GM23338 (cell line): ENCODE results near the gene DUSP7. TPM values are rescaled to one million over a fixed set of nuclear protein-coding genes. Genes with fewer than 3 reads are reported as not detected.
"Not testable (repeated sequence)": the region's sequence is repeated elsewhere in the genome, so short reads cannot be mapped to it uniquely, and the experiment has no call there.

ENCODE experiments used
- ATAC-seq: fragments of 200-7000 bp; cut with Tn5 transposase; 3 replicates; pipeline ENCODE4 v1.9.1; 2020
- DNase-seq: peaks from one replicate; pipeline ENCODE4 v3.0.0-alpha.2; 2015; ENCODE audit warnings: low spot score
- H2AFZ ChIP-seq: fragments of 200-600 bp; sonication (generic); 2 replicates; pipeline ENCODE4 v1.8.0; 2016; ENCODE audit warnings: antibody characterized with exemption, mild to moderate bottlenecking, moderate library complexity
- H3F3A ChIP-seq: fragments of 200-600 bp; sonication (generic); replicated peaks from 2 replicates; pipeline ENCODE4 v1.8.0; 2017; ENCODE audit warnings: antibody characterized with exemption, mixed run types, low read depth
- H3K27ac ChIP-seq: fragments of 200-600 bp; sonication (generic); 2 replicates; pipeline ENCODE4 v1.6.1; 2016; ENCODE audit warnings: low read depth
- H3K27me3 ChIP-seq: fragments of 200-600 bp; sonication (generic); 2 replicates; pipeline ENCODE4 v1.8.0; 2016; ENCODE audit warnings: mild to moderate bottlenecking, mixed run types, moderate library complexity; ENCODE audit not compliant: insufficient read depth
- H3K36me3 ChIP-seq: fragments of 200-600 bp; sonication (generic); 2 replicates; pipeline ENCODE4 v1.8.0; 2016; ENCODE audit warnings: mild to moderate bottlenecking; ENCODE audit not compliant: insufficient read depth
- H3K4me1 ChIP-seq: fragments of 200-600 bp; sonication (generic); 2 replicates; pipeline ENCODE4 v1.8.0; 2016; ENCODE audit warnings: mild to moderate bottlenecking, moderate library complexity; ENCODE audit not compliant: insufficient read depth
- H3K4me2 ChIP-seq: fragments of 200-600 bp; sonication (generic); 2 replicates; pipeline ENCODE4 v1.7.1; 2017; ENCODE audit warnings: mixed run types
- H3K4me3 ChIP-seq: fragments of 200-600 bp; sonication (generic); 2 replicates; pipeline ENCODE4 v1.6.1; 2016; ENCODE audit warnings: mixed run types
- H3K79me2 ChIP-seq: fragments of 200-600 bp; sonication (generic); replicated peaks from 2 replicates; pipeline ENCODE4 v1.8.0; 2017; ENCODE audit warnings: mild to moderate bottlenecking; ENCODE audit not compliant: insufficient read depth
- H3K9me2 ChIP-seq: fragments of 200-600 bp; sonication (generic); 2 replicates; pipeline ENCODE4 v1.8.0; 2017; ENCODE audit not compliant: insufficient read depth
- H4K20me1 ChIP-seq: fragments of 200-600 bp; sonication (generic); replicated peaks from 2 replicates; pipeline ENCODE4 v1.8.0; 2017; ENCODE audit warnings: mild to moderate bottlenecking; ENCODE audit not compliant: insufficient read depth
- H3K27ac Mint-ChIP-seq: 2 replicates; pipeline ENCODE4 v1.8.0; 2020; ENCODE audit warnings: inconsistent platforms, mild to moderate bottlenecking, moderate library complexity, mixed read lengths
- H3K27me3 Mint-ChIP-seq: 3 replicates; pipeline ENCODE4 v1.8.0; 2022; ENCODE audit warnings: low read depth, mild to moderate bottlenecking, moderate library complexity, mixed read lengths, inconsistent platforms; ENCODE audit not compliant: insufficient read depth, poor library complexity
- H3K36me3 Mint-ChIP-seq: 3 replicates; pipeline ENCODE4 v1.8.0; 2021; ENCODE audit warnings: low read depth, mild to moderate bottlenecking, inconsistent platforms, moderate library complexity, mixed read lengths
- H3K4me1 Mint-ChIP-seq: 3 replicates; pipeline ENCODE4 v1.8.0; 2020; ENCODE audit warnings: mild to moderate bottlenecking, inconsistent platforms, mixed read lengths
- H3K4me3 Mint-ChIP-seq: 3 replicates; pipeline ENCODE4 v1.8.0; 2021; ENCODE audit warnings: moderate library complexity, mild to moderate bottlenecking, inconsistent platforms, mixed read lengths
- H3K9me3 Mint-ChIP-seq: 3 replicates; pipeline ENCODE4 v1.8.0; 2020; ENCODE audit warnings: moderate library complexity, mild to moderate bottlenecking, inconsistent platforms, mixed read lengths
- CTCF ChIP-seq, 2 experiments: fragments of 200-600 bp in 1 of 2; sonication (generic) in 1 of 2; conservative IDR thresholded peaks; 2 replicates each; pipeline versions ENCODE4 v1.5.1 to v1.6.1; 2016 to 2017; ENCODE audit warnings: antibody characterized with exemption in 2 of 2, low read depth in 2 of 2, mild to moderate bottlenecking in 2 of 2, moderate library complexity in 1 of 2
- EZH2 ChIP-seq: fragments of 200-600 bp; sonication (generic); IDR thresholded peaks from one replicate; pipeline ENCODE4 v1.8.0; 2017; ENCODE audit warnings: antibody characterized with exemption, mild to moderate bottlenecking, low read depth; ENCODE audit not compliant: unreplicated experiment
- EZH2phosphoT487 ChIP-seq: fragments of 200-600 bp; sonication (generic); IDR thresholded peaks from one replicate; pipeline ENCODE4 v1.8.1; 2018; ENCODE audit warnings: antibody characterized with exemption; ENCODE audit not compliant: unreplicated experiment
- POLR2AphosphoS5 ChIP-seq: IDR thresholded peaks from 2 replicates; pipeline ENCODE4 v1.6.1; 2016; ENCODE audit warnings: antibody characterized with exemption, low read depth
- REST ChIP-seq: IDR thresholded peaks from one replicate; pipeline ENCODE4 v1.6.1; 2018; ENCODE audit warnings: antibody characterized with exemption; ENCODE audit not compliant: unreplicated experiment
- STAT1 ChIP-seq: IDR thresholded peaks from one replicate; pipeline ENCODE4 v1.6.1; 2016; ENCODE audit warnings: antibody characterized with exemption; ENCODE audit not compliant: unreplicated experiment
- ZNF114 ChIP-seq: fragments of 250-450 bp; sonication (Bioruptor Pico); IDR thresholded peaks from 2 replicates; pipeline ENCODE4 v1.5.0; 2020; ENCODE audit warnings: mild to moderate bottlenecking, moderate library complexity
- polyA plus RNA-seq: library from polyadenylated mRNA; unstranded; fragments of >200 nt; fragmentation: Nextera tagmentation; extraction: Ambion mirVana; gene quantifications from 2 replicates; pipeline ENCODE4 v1.2.1, GENCODE V29; 2016
- total RNA-seq: library from RNA; depleted of rRNA; stranded (reverse); fragments of >200 nt; shearing (Covaris generic); gene quantifications from 2 replicates; pipeline ENCODE4 v1.2.3, GENCODE V29; 2014
- TF ChIP-seq, protein P1 (sequence below): IDR thresholded peaks from 2 replicates; pipeline ENCODE4 v1.6.1; 2016; ENCODE audit warnings: antibody characterized with exemption

The DUSP7 gene
- total and polyA plus RNA-seq, 2 experiments from 2014 or later = 5.6 to 14.7 TPM

- TF ChIP-seq REST = no peak
- no peak for TF ChIP-seq POLR2AphosphoS5
- TF ChIP-seq EZH2phosphoT487 = no peak
- TF ChIP-seq, protein P1, sequence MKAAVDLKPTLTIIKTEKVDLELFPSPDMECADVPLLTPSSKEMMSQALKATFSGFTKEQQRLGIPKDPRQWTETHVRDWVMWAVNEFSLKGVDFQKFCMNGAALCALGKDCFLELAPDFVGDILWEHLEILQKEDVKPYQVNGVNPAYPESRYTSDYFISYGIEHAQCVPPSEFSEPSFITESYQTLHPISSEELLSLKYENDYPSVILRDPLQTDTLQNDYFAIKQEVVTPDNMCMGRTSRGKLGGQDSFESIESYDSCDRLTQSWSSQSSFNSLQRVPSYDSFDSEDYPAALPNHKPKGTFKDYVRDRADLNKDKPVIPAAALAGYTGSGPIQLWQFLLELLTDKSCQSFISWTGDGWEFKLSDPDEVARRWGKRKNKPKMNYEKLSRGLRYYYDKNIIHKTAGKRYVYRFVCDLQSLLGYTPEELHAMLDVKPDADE = no peak
- no peak for TF ChIP-seq CTCF (conservative IDR thresholded peaks at IDR 0.05; ENCODE audit: low read depth in 2 of 2)
Observed at GRCh38 chr3:52043750-52044149, 12.6 kb downstream of the DUSP7 start (continued).

- not testable (repeated sequence) for H3K4me3 ChIP-seq, H3K4me3 Mint-ChIP-seq, H3K9me2 ChIP-seq, H3K27ac Mint-ChIP-seq, H4K20me1 ChIP-seq, H3K79me2 ChIP-seq, H3K27me3 ChIP-seq, H3K36me3 ChIP-seq, H3K4me1 ChIP-seq, H3K27ac ChIP-seq, DNase-seq, H2AFZ ChIP-seq, ATAC-seq, H3K4me2 ChIP-seq, H3F3A ChIP-seq, H3K36me3 Mint-ChIP-seq, H3K9me3 Mint-ChIP-seq
- Mint-ChIP-seq H3K4me1 (peaks cover 15% of the 10 kb centered on the region), H3K27me3 (peaks cover 17% of the 10 kb centered on the region)
Observed at GRCh38 chr3:52043039-52043438, 13.3 kb downstream of the DUSP7 start.

DNA sequence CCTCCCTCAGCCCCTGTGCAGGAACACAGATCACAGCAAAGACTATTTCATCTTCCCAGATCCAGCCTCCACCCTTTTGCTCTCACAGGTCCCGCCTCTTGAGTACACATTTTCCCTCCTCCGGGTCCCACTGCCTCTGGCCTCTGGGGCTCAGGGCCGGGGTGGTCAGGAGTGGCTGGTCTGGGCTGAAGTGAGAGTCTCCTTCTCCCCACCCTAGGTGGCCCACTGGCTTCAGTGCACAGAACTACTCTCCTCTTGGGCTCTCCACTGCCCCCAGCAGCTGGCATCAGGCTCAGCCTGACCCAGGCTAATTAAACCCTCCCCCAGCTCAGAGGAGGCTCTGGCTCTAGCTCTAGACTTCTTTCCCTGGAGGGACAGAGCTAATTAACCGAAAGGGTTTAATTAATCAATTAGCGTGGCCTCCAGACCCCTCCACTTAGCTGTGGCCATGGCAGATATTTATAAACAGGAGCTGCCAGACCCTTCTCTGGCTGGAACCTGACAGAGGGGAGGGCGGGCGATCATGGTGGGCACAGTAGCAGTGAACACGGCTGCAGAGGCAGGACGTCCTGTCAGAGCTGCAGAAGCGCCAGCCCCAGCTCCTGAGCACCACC lies 15.1 kb downstream of the DUSP7 start:
- Histone ChIP-seq H3K36me3 (no peaks in the 10 kb centered on the region), H2AFZ (no peak overlapping the region), H3K79me2 (no peaks in the 10 kb centered on the region), H3K4me3 (no peak overlapping the region), H4K20me1 (no peaks in the 10 kb centered on the region), H3K9me2 (no peaks in the 10 kb centered on the region), H3K27me3 (no peaks in the 10 kb centered on the region), H3K4me1 (no peaks in the 10 kb centered on the region), H3F3A (no peaks in the 10 kb centered on the region), H3K27ac (no peak overlapping the region), H3K4me2 (no peak overlapping the region)
- Mint-ChIP-seq H3K9me3 (peaks cover 3% of the 10 kb centered on the region; the same call in 1 of the 3 replicates), H3K36me3 (no peaks in the 10 kb centered on the region), H3K4me1 (peaks cover 10% of the 10 kb centered on the region), H3K4me3 (no peak overlapping the region), H3K27ac (no peak overlapping the region), H3K27me3 (peaks cover 11% of the 10 kb centered on the region)
- peak; percentile 56 for ATAC-seq
- peak; percentile 48 for DNase-seq
- TF ChIP-seq EZH2phosphoT487 (no peak), REST (no peak), ZNF114 (CRISPR knock-in tag) (no peak), EZH2 (no peak), POLR2AphosphoS5 (no peak), CTCF (conservative IDR thresholded peaks at IDR 0.05; ENCODE audit: low read depth in 2 of 2) (peak; percentile 32 to 47), STAT1 (no peak)
